HepG2 (cell line): ENCODE data around the gene TXNDC11. TPM values are rescaled to one million over a fixed set of nuclear protein-coding genes. Genes with fewer than 3 reads are reported as not detected.

Source experiments
- HINFP ChIP-seq: sonication (generic); formaldehyde crosslinking; IDR thresholded peaks from 2 replicates; pipeline ENCODE4 v1.4.0; 2020; ENCODE audit warnings: low read depth, mild to moderate bottlenecking, missing genetic modification reagents
- SOX6 ChIP-seq, 2 experiments: fragments of 450-650 bp in 1 of 2; sonication (generic) in 1 of 2; formaldehyde crosslinking in 1 of 2; IDR thresholded peaks; 2 replicates each; pipeline versions ENCODE4 v1.4.0 to v1.6.1; 2017 to 2020; ENCODE audit warnings: antibody characterized with exemption in 1 of 2, mild to moderate bottlenecking in 1 of 2, missing genetic modification reagents in 1 of 2
- SRY ChIP-seq: sonication (generic); formaldehyde crosslinking; IDR thresholded peaks from 2 replicates; pipeline ENCODE4 v1.8.0; 2022; ENCODE audit warnings: mild to moderate bottlenecking, missing genetic modification reagents
- TBP ChIP-seq: sonication (generic); formaldehyde crosslinking; IDR thresholded peaks from 2 replicates; pipeline ENCODE4 v1.5.0; 2020; ENCODE audit warnings: missing genetic modification reagents
- ZBED4 ChIP-seq: sonication (generic); formaldehyde crosslinking; IDR thresholded peaks from 2 replicates; pipeline ENCODE4 v1.4.0; 2020; ENCODE audit warnings: missing genetic modification reagents, borderline replicate concordance
- ZBTB40 ChIP-seq, 2 experiments: fragments of 450-650 bp in 1 of 2; sonication (generic) in 1 of 2; formaldehyde crosslinking in 1 of 2; IDR thresholded peaks; 2 replicates each; pipeline versions ENCODE4 v1.6.1 to v1.8.0; 2016 to 2022; ENCODE audit warnings: antibody characterized with exemption in 1 of 2, mild to moderate bottlenecking in 1 of 2, missing genetic modification reagents in 1 of 2
- ZFP36 ChIP-seq: fragments of 150-350 bp; IDR thresholded peaks from 2 replicates; pipeline ENCODE4 v1.6.1; 2018; ENCODE audit warnings: borderline replicate concordance, low read length, low read depth; ENCODE audit not compliant: partially characterized antibody
- ZMYM4 ChIP-seq: sonication (generic); formaldehyde crosslinking; IDR thresholded peaks from 2 replicates; pipeline ENCODE4 v1.8.1; 2023; ENCODE audit warnings: mild to moderate bottlenecking, missing genetic modification reagents
- ZNF431 ChIP-seq: sonication (generic); formaldehyde crosslinking; IDR thresholded peaks from 2 replicates; pipeline ENCODE4 v1.9.0; 2022; ENCODE audit warnings: missing genetic modification reagents, low read depth, mild to moderate bottlenecking, borderline replicate concordance
- ZNF501 ChIP-seq: sonication (generic); formaldehyde crosslinking; IDR thresholded peaks from 2 replicates; pipeline ENCODE4 v1.5.1; 2020; ENCODE audit warnings: mild to moderate bottlenecking, moderate library complexity, missing genetic modification reagents
- ZNF674 ChIP-seq: sonication (generic); formaldehyde crosslinking; IDR thresholded peaks from 2 replicates; pipeline ENCODE4 v1.5.0; 2020; ENCODE audit warnings: low read depth, mild to moderate bottlenecking, missing genetic modification reagents
- ZNF839 ChIP-seq: sonication (generic); formaldehyde crosslinking; IDR thresholded peaks from 2 replicates; pipeline ENCODE4 v1.4.0; 2020; ENCODE audit warnings: missing genetic modification reagents, mild to moderate bottlenecking, borderline replicate concordance
- polyA plus RNA-seq, 8 experiments: library from polyadenylated mRNA; depleted of rRNA in 3 of 8; stranded (reverse) in 7 of 8; unstranded in 1 of 8; fragments of >200 nt; fragmentation: Illumina TruSeq in 4 of 8; extraction: Trizol in 4 of 8; gene quantifications; 2 replicates each; pipeline versions ENCODE4 v1.2.1 to v1.2.3, GENCODE V29; 2011 to 2016; ENCODE audit warnings: low read depth in 4 of 8, missing spikeins in 1 of 8, mixed read lengths in 1 of 8; ENCODE audit not compliant: insufficient read depth in 1 of 8
- total RNA-seq, 5 experiments: library from RNA; depleted of rRNA; stranded (reverse); fragments of >200 nt; fragmentation: Illumina TruSeq; extraction: Trizol; gene quantifications; 2 replicates each; pipeline ENCODE4 v1.2.3, GENCODE V29; 2016; ENCODE audit warnings: low read depth in 1 of 5

TXNDC11 gene
- total and polyA plus RNA-seq, 2 of the 13 experiments (the other 11 are each of a cell fraction or from before 2014, with no cell fraction given), result 74.9 to 123 TPM

DNA sequence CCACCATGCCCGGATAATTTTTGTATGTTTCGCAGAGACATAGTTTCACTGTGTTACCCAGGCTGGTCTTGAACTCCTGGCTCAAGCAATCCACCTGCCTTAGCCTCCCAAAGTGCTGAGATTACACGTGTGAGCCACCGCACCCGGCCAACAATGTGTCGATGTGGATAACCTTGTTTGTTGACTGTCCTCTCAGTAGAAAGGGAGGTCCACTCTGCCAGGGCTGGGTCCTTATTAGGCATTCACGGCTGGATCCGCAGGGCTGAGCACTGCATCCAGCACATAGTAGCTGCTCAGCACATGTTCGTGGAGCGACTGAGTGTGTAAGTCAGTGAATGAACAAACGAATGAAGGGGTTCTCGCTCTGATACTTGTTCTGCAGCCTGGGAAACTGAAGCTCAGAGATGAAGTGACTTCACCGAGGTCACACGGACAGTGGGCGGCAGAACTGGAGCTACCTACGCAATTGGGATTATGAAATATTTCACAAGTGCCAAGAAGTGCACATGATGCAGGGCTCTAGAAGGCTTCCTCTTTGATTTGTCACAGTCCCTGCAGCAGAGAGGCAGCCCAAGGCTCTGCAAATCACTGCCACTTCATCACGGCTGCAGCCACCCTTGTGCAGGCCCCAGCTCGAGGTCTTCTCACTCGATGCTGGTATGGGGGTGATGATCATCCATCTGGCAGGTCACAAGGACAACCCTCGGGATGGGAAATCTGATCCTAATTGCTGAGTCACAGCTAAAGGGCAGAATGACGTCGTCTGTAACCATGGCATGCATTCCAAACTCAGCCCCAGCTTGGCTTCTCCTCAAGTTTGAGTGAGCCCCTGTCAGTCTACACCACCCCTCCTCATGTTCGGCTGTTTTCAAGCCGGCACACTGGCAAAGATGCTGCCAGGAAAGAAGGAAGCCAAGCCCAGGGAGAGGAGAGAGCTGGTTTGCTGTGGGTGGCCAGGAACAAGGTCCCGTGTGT lies 102.4 kb downstream of the TXNDC11 start (continued):
- no peak for TF ChIP-seq ZBTB40 (IDR thresholded peaks at IDR 0.05)
- TF ChIP-seq ZBTB40 (CRISPR knock-in tag; IDR thresholded peaks at IDR 0.05), result peak; percentile 68; the same call in 1 of the 2 replicates
- no peak for TF ChIP-seq ZNF839 (CRISPR knock-in tag)
- no peak; the same call in 1 of the 2 replicates for TF ChIP-seq HINFP (CRISPR knock-in tag)
- peak; percentile 22; the same call in 1 of the 2 replicates for TF ChIP-seq ZBED4 (CRISPR knock-in tag)
- TF ChIP-seq ZNF674, result no peak
- TF ChIP-seq ZNF431 (CRISPR knock-in tag), result no peak
- TF ChIP-seq SOX6 (IDR thresholded peaks at IDR 0.05), result no peak
- TF ChIP-seq SOX6 (CRISPR knock-in tag; IDR thresholded peaks at IDR 0.05), result peak; percentile 75
- no peak for TF ChIP-seq TBP (CRISPR knock-in tag)
- TF ChIP-seq ZMYM4 (CRISPR knock-in tag), result peak; percentile 9; the same call in 1 of the 2 replicates
- TF ChIP-seq ZNF501 (CRISPR knock-in tag), result peak; percentile 63
- no peak for TF ChIP-seq ZFP36
- TF ChIP-seq SRY, result no peak
